Measurements from ENCODE around the gene RNASE11.

The RNASE11 gene

DNA sequence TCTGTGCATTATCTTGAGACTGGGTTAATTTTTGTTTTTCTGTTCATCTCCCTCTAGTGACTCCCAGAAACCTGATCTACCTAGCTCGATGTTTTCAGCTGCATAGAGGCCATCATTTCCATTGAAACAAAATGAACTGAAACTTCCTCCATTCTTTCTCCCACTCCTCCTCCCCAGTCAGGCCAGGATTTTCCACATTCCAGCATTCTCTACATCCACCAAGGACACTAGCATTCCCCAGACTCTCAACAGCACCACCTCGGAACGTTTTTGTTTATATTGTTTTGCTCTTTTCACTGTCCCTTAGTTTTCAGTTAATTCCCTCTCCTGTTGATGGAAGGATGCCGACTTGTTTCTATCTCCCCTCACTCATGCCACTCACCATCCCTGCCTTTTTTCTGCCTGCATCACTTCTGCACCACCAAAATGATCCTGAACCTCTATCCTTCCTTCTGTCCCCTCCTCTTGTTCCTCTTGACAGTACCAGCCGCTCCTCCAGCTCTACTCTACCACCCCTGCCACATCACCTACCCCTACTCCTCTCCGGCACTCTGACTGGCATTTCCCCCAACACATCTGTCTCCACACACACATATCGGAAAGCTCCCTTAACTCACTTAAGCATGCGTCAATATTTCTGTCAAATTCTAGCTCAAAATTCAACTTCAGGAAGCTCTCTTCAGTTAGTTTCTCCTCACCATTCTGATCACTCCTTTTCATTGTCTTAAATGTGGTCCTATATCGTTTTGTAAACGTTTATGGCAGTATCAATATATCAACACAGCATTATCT is 40.5 kb upstream of the RNASE11 start:
- H3K4me3 ChIP-seq (ENCODE audit: low read length) = no peak overlapping the region
- DNase-seq (ENCODE audit: low read depth) = no peak
- TF ChIP-seq, protein P1, sequence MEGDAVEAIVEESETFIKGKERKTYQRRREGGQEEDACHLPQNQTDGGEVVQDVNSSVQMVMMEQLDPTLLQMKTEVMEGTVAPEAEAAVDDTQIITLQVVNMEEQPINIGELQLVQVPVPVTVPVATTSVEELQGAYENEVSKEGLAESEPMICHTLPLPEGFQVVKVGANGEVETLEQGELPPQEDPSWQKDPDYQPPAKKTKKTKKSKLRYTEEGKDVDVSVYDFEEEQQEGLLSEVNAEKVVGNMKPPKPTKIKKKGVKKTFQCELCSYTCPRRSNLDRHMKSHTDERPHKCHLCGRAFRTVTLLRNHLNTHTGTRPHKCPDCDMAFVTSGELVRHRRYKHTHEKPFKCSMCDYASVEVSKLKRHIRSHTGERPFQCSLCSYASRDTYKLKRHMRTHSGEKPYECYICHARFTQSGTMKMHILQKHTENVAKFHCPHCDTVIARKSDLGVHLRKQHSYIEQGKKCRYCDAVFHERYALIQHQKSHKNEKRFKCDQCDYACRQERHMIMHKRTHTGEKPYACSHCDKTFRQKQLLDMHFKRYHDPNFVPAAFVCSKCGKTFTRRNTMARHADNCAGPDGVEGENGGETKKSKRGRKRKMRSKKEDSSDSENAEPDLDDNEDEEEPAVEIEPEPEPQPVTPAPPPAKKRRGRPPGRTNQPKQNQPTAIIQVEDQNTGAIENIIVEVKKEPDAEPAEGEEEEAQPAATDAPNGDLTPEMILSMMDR (conservative IDR thresholded peaks at IDR 0.05; ENCODE audit: low read depth, low read length) = no peak

DNA sequence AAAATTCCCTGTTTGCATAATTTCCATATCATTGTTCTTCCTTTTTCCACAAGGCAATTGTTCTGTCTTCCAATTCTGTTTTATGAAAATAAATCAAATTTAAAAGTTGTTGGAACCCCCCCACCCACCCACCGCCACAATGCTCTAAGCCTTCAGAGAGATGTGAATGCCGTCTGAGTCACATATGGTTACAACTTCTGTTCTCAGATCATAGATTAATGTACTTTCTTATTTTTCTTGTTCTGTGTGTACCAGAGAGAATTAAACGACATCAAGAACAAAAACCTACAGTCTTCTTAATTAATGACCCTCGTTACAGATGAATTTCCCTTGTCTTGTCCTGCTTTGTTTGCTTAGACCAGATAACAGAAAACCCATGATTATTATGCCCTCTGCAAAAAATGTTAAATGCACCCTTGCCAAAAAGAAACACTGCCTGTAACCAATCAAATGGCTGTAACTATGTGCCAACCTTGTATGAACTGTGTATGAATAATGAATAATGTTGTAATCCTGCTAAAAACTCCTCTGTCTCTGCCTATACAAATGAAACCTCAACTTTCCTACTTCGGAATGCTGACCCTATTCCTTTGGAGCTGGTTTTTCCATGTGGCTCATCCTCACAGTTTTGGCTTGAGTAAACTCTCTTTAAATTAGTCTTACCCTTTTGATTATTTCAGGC is 39.7 kb upstream of the RNASE11 start:
- TF ChIP-seq, protein P1 (conservative IDR thresholded peaks at IDR 0.05; ENCODE audit: low read depth, low read length) = no peak
- DNase-seq (ENCODE audit: low read depth) = no peak
- H3K4me3 ChIP-seq (ENCODE audit: low read length) = no peak overlapping the region

GRCh38 chr14:20626274-20626673 is 38.5 kb upstream of the RNASE11 start:
- TF ChIP-seq, protein P1 (conservative IDR thresholded peaks at IDR 0.05; ENCODE audit: low read depth, low read length) = no peak
- no peak overlapping the region for H3K4me3 ChIP-seq (ENCODE audit: low read length)
- no peak for DNase-seq (ENCODE audit: low read depth)

DNA sequence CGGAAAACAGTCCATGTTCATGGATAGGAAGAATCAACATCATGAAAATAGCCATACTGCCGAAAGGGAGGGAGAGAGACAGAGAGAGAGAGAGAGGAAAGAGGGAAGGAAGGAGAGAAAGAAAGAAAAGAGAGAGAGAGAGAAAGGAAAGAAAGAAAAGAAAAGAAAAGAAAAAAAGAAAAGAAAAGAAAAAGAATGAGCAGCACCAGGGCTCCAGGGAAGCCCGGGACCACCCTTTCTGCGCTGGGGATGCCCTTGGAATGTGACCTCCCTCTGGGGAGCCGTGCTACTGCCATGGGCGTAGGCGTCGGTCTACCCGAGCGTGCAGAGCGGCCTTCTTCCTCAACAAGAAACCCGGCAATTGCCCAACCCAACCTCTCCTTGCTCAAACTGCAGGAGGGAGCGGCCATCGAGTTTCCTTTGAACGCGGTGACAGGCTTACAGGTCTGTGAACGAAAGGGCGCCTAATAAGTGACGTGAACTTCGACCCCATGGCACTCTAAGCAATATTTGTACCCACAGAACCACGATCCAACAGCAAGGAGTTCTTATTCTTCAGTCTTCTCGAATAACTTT is 36.8 kb upstream of the RNASE11 start:
- no peak for DNase-seq (ENCODE audit: low read depth)

DNA sequence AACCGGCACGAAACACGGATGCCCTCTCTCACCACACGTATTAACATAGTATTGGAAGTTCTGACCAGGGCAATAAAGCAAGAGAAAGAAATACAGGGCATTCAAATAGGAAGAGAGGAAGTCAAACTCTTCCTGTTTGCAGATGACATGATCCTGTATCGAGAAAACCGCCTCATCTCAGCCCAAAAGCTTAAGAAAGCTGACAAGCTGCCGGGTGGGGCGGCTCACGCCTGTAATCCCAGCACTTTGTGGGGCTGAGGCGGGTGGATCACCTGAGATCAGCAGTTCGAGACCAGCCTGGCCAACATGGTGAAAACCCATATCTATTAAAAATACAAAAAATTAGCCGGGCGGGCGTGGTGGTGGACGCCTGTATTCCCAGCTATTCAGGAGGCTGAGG is 36.0 kb upstream of the RNASE11 start:
- TF ChIP-seq, protein P1 (conservative IDR thresholded peaks at IDR 0.05; ENCODE audit: low read depth, low read length) = no peak
- no peak for DNase-seq (ENCODE audit: low read depth)
- H3K4me3 ChIP-seq (ENCODE audit: low read length) = no peak overlapping the region

More for the DNA sequence above, 36.8 kb upstream of the RNASE11 start:
- peak overlapping the region; percentile 58 for H3K4me3 ChIP-seq (ENCODE audit: low read length)
- TF ChIP-seq, protein P1 (conservative IDR thresholded peaks at IDR 0.05; ENCODE audit: low read depth, low read length) = no peak

- no peak overlapping the region for H3K4me3 ChIP-seq (ENCODE audit: low read length)
These were observed 35.1 kb upstream of the RNASE11 start for GRCh38 chr14:20622816-20623291.

More at GRCh38 chr14:20622816-20623291, 35.1 kb upstream of the RNASE11 start:
- DNase-seq (ENCODE audit: low read depth) = no peak
- TF ChIP-seq, protein P1 (conservative IDR thresholded peaks at IDR 0.05; ENCODE audit: low read depth, low read length) = no peak

All from retinal pigment epithelial cell (primary cell).